Stimulated activated CD8-positive, alpha-beta memory T cell treated with anti-CD3 and anti-CD28 coated beads, Interleukin-7, amount 100 ng/mL, for 1 hour (primary cell): ENCODE measurements around the gene MYBPC2.
A peak's percentile ranks its signal among the peaks of the same experiment; 100 is the strongest.

ENCODE experiments used
- DNase-seq, 2 donors: peaks; one replicate each; pipeline ENCODE4 v3.0.0-alpha.2; 2020; ENCODE audit warnings: low read depth in 2 of 2

The MYBPC2 gene

GRCh38 chr19:50479761-50480251, 47.1 kb downstream of the MYBPC2 start:
- DNase-seq: no peak

- DNase-seq: no peak
Observed at GRCh38 chr19:50480281-50481111, 47.8 kb downstream of the MYBPC2 start.

GRCh38 chr19:50481351-50482149, 48.9 kb downstream of the MYBPC2 start:
- DNase-seq: no peak

- DNase-seq: no peak
Observed at GRCh38 chr19:50482271-50482855, 49.7 kb downstream of the MYBPC2 start.

- no peak for DNase-seq
Observed at GRCh38 chr19:50482916-50483315, 50.2 kb downstream of the MYBPC2 start.

- no peak for DNase-seq
Observed at GRCh38 chr19:50485284-50485955, 52.7 kb downstream of the MYBPC2 start.

- DNase-seq: peak in 1 of 2 donors; percentile 26
Observed at GRCh38 chr19:50486823-50487515, 54.3 kb downstream of the MYBPC2 start.

- DNase-seq: no peak
Observed at GRCh38 chr19:50488389-50489194, 55.9 kb downstream of the MYBPC2 start.

- DNase-seq: no peak
Observed at GRCh38 chr19:50489461-50490011, 56.8 kb downstream of the MYBPC2 start.

GRCh38 chr19:50490411-50490811, 57.7 kb downstream of the MYBPC2 start:
- DNase-seq: no peak

GRCh38 chr19:50490991-50491472, 58.3 kb downstream of the MYBPC2 start:
- no peak for DNase-seq

- no peak for DNase-seq
Observed at GRCh38 chr19:50492303-50493052, 59.8 kb downstream of the MYBPC2 start.

GRCh38 chr19:50493171-50493570, 60.5 kb downstream of the MYBPC2 start:
- DNase-seq: no peak

GRCh38 chr19:50494186-50495019, 61.7 kb downstream of the MYBPC2 start:
- no peak for DNase-seq

- no peak for DNase-seq
Observed at GRCh38 chr19:50495020-50495531, 62.4 kb downstream of the MYBPC2 start.

- no peak for DNase-seq
Observed at GRCh38 chr19:50496189-50497021, 63.7 kb downstream of the MYBPC2 start.

- DNase-seq: no peak
Observed at GRCh38 chr19:50497022-50497405, 64.3 kb downstream of the MYBPC2 start.
